Measurements from ENCODE around the gene GPSM1.

Gene GPSM1

GRCh38 chr9:136304456-136304855, 22.9 kb upstream of the GPSM1 start:
- no peak for DNase-seq (ENCODE audit: low read depth in 2 of 2)

- no peak for DNase-seq (ENCODE audit: low read depth in 2 of 2)
Measured at GRCh38 chr9:136304981-136305380, 22.4 kb upstream of the GPSM1 start.

- DNase-seq (ENCODE audit: low read depth in 2 of 2) = no peak
Measured at GRCh38 chr9:136305804-136306203, 21.5 kb upstream of the GPSM1 start.

- DNase-seq (ENCODE audit: low read depth in 2 of 2) = no peak
Measured at GRCh38 chr9:136306211-136307208, 20.8 kb upstream of the GPSM1 start.

GRCh38 chr9:136307215-136307750, 20.1 kb upstream of the GPSM1 start:
- DNase-seq (ENCODE audit: low read depth in 2 of 2) = no peak

- DNase-seq (ENCODE audit: low read depth in 2 of 2) = no peak
Measured at GRCh38 chr9:136308006-136308701, 19.2 kb upstream of the GPSM1 start.

- no peak for DNase-seq (ENCODE audit: low read depth in 2 of 2)
Measured at GRCh38 chr9:136308702-136309053, 18.7 kb upstream of the GPSM1 start.

GRCh38 chr9:136309101-136309801, 18.1 kb upstream of the GPSM1 start:
- no peak for DNase-seq (ENCODE audit: low read depth in 2 of 2)

GRCh38 chr9:136309806-136310220, 17.5 kb upstream of the GPSM1 start:
- no peak for DNase-seq (ENCODE audit: low read depth in 2 of 2)

GRCh38 chr9:136310273-136311030, 16.9 kb upstream of the GPSM1 start:
- DNase-seq (ENCODE audit: low read depth in 2 of 2) = no peak

GRCh38 chr9:136311051-136312008, 16.0 kb upstream of the GPSM1 start:
- DNase-seq (ENCODE audit: low read depth in 2 of 2) = no peak

- DNase-seq (ENCODE audit: low read depth in 2 of 2) = no peak
Measured at GRCh38 chr9:136312009-136312375, 15.3 kb upstream of the GPSM1 start.

GRCh38 chr9:136312436-136312835, 14.9 kb upstream of the GPSM1 start:
- peak in 1 of 2 donors; percentile 22 for DNase-seq (ENCODE audit: low read depth in 2 of 2)

- DNase-seq (ENCODE audit: low read depth in 2 of 2) = no peak
Measured at GRCh38 chr9:136313111-136314055, 14.0 kb upstream of the GPSM1 start.

- no peak for DNase-seq (ENCODE audit: low read depth in 2 of 2)
Measured at GRCh38 chr9:136314056-136314416, 13.3 kb upstream of the GPSM1 start.

- DNase-seq (ENCODE audit: low read depth in 2 of 2) = no peak
Measured at GRCh38 chr9:136314944-136315343, 12.4 kb upstream of the GPSM1 start.

- no peak for DNase-seq (ENCODE audit: low read depth in 2 of 2)
Measured at GRCh38 chr9:136316271-136316751, 11.0 kb upstream of the GPSM1 start.

GRCh38 chr9:136316896-136317676, 10.3 kb upstream of the GPSM1 start:
- DNase-seq (ENCODE audit: low read depth in 2 of 2) = no peak

Data from stimulated activated CD4-positive, alpha-beta T cell treated with anti-CD3 and anti-CD28 coated beads, Interleukin-1b, Interleukin-23, amount 100 ng/mL, for 1 hour (primary cell).